Sciatic nerve (tissue), 2 donors: ENCODE results near the gene CAD. TPM values are rescaled to one million over a fixed set of nuclear protein-coding genes. Genes with fewer than 3 reads are reported as not detected.
A peak's percentile ranks its signal among the peaks of the same experiment; 100 is the strongest.
"Not testable (repeated sequence)": the region's sequence is repeated elsewhere in the genome, so short reads cannot be mapped to it uniquely, and the experiment has no call there.

Experiments used
- ATAC-seq: fragments of 200-7000 bp; cut with Tn5 transposase; one replicate; pipeline ENCODE4 v1.9.1; 2020; ENCODE audit warnings: mild to moderate bottlenecking, moderate library complexity
- DNase-seq: peaks from one replicate; pipeline ENCODE4 v3.0.0-alpha.2; 2020; ENCODE audit warnings: low spot score
- intact Hi-C: fragments of 100-400 bp; cut with DNase I; formaldehyde crosslinking; loops from one replicate; pipeline ENCODE4 v1.14.2; 2022
- total RNA-seq: library from RNA; stranded (reverse); fragmentation: NEBNext Ultra II Directional; extraction: Animal tissue kit (Norgen Biotek cat#: 25700); gene quantifications from one replicate; pipeline ENCODE4 v1.2.1, GENCODE V29; 2021
- donor health status: DM: no; HTN: no; CAD: no.
- donor health status: DM: no; HTN: no; CAD: no.

CAD gene
- 31.4 TPM for total RNA-seq

GRCh38 chr2:27217173-27218121 lies at the start of gene CAD:
Gene CAD, plus strand, starts transcription at chr2:27217369. Its CDS starts 183 bp downstream, at chr2:27217552.
- peak; percentile 92 for DNase-seq
- ATAC-seq: peak; percentile 95
- intact Hi-C loops: no loop called here

GRCh38 chr2:27170581-27171337 lies 46.4 kb upstream of the CAD start:
- ATAC-seq (no peak), DNase-seq (no peak)
- intact Hi-C loops: no loop called here

GRCh38 chr2:27171351-27171848 lies 45.8 kb upstream of the CAD start:
- intact Hi-C loops: no loop called here
- DNase-seq (peak; percentile 19), ATAC-seq (no peak)

GRCh38 chr2:27174638-27175037 lies 42.5 kb upstream of the CAD start:
- ATAC-seq (no peak), DNase-seq (peak; percentile 43)
- intact Hi-C loops: no loop called here

- peak; percentile 81 for ATAC-seq
- intact Hi-C loops: no loop called here
Measured at GRCh38 chr2:27175330-27175729, 41.8 kb upstream of the CAD start.

GRCh38 chr2:27175781-27176180 lies 41.4 kb upstream of the CAD start:
- ATAC-seq, intact Hi-C loops: not testable (repeated sequence)

More at GRCh38 chr2:27175330-27175729, 41.8 kb upstream of the CAD start:
- peak; percentile 58 for DNase-seq

GRCh38 chr2:27177441-27178351 lies 39.5 kb upstream of the CAD start:
- ATAC-seq: no peak
- intact Hi-C loops: no loop called here

More at GRCh38 chr2:27175781-27176180, 41.4 kb upstream of the CAD start:
- not testable (repeated sequence) for DNase-seq

GRCh38 chr2:27178469-27178868 lies 38.7 kb upstream of the CAD start:
- DNase-seq (no peak), ATAC-seq (no peak)
- intact Hi-C loops: no loop called here

More at GRCh38 chr2:27177441-27178351, 39.5 kb upstream of the CAD start:
- DNase-seq: peak; percentile 34

- intact Hi-C loops: no loop called here
- ATAC-seq (no peak), DNase-seq (peak; percentile 3)
Measured at GRCh38 chr2:27179344-27180000, 37.7 kb upstream of the CAD start.

- ATAC-seq (no peak), DNase-seq (peak; percentile 12)
- intact Hi-C loops: no loop called here
Measured at GRCh38 chr2:27182346-27182745, 34.8 kb upstream of the CAD start.

- peak; percentile 64 for DNase-seq
- intact Hi-C loops: no loop called here
- peak; percentile 69 for ATAC-seq
Measured at GRCh38 chr2:27184115-27184514, 33.1 kb upstream of the CAD start.

GRCh38 chr2:27185331-27186026 lies 31.7 kb upstream of the CAD start:
- intact Hi-C loops: no loop called here
- DNase-seq: peak; percentile 63
- peak; percentile 83 for ATAC-seq

GRCh38 chr2:27186613-27187345 lies 30.4 kb upstream of the CAD start:
- intact Hi-C loops: no loop called here
- DNase-seq (peak; percentile 33), ATAC-seq (no peak)

- intact Hi-C loops: no loop called here
- ATAC-seq: no peak
- DNase-seq: no peak
Measured at GRCh38 chr2:27189989-27190388, 27.2 kb upstream of the CAD start.

GRCh38 chr2:27191070-27191829 lies 25.9 kb upstream of the CAD start:
- intact Hi-C loops: no loop called here

More at GRCh38 chr2:27191070-27191829, 25.9 kb upstream of the CAD start:
- DNase-seq: peak; percentile 64
- peak; percentile 78 for ATAC-seq
